Retinal pigment epithelial cell (primary cell): ENCODE measurements around the gene CACNA2D3.

Experiments used
- DNase-seq: peaks from one replicate; pipeline ENCODE4 v3.0.0-alpha.2; 2010; ENCODE audit warnings: low read depth
- H3K4me3 ChIP-seq: 2 replicates; pipeline ENCODE4 v1.5.1; 2011; ENCODE audit warnings: mild to moderate bottlenecking, low read length, control low read depth, moderate library complexity
- CTCF ChIP-seq: conservative IDR thresholded peaks from 2 replicates; pipeline ENCODE4 v1.5.1; 2011; ENCODE audit warnings: low read depth, low read length, control low read depth, inconsistent platforms

Gene CACNA2D3

GRCh38 chr3:54832876-54833275, 710.5 kb downstream of the CACNA2D3 start:
- no peak for TF ChIP-seq CTCF
- DNase-seq: no peak
- H3K4me3 ChIP-seq: no peak overlapping the region

- no peak for TF ChIP-seq CTCF
- DNase-seq: no peak
- no peak overlapping the region for H3K4me3 ChIP-seq
Measured at GRCh38 chr3:54835701-54836100, 713.3 kb downstream of the CACNA2D3 start.

GRCh38 chr3:54836871-54837270, 714.5 kb downstream of the CACNA2D3 start:
- H3K4me3 ChIP-seq: no peak overlapping the region
- no peak for DNase-seq

DNA sequence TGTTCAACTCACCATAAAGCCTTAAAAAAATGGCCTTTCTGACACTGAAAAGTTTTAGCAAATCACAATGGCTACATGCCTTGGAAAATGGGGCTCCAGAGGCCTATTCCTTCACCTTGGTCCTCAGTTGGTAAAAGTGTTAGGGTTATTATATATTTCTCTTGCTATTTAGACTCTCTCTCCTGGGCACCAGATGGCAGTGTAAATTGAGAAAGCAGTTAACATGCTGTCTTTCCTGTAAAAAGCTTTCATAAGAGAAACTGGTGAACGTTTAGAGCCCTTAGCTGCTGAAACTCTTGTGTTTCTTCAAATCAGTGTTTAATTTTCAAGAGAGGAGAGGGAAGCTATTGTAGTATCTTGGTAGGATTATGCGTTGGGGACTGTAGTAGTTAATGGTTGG, 715.6 kb downstream of the CACNA2D3 start:
- TF ChIP-seq CTCF: peak; percentile 31
- no peak for DNase-seq
- H3K4me3 ChIP-seq: no peak overlapping the region

More at GRCh38 chr3:54836871-54837270, 714.5 kb downstream of the CACNA2D3 start:
- TF ChIP-seq CTCF: no peak

DNA sequence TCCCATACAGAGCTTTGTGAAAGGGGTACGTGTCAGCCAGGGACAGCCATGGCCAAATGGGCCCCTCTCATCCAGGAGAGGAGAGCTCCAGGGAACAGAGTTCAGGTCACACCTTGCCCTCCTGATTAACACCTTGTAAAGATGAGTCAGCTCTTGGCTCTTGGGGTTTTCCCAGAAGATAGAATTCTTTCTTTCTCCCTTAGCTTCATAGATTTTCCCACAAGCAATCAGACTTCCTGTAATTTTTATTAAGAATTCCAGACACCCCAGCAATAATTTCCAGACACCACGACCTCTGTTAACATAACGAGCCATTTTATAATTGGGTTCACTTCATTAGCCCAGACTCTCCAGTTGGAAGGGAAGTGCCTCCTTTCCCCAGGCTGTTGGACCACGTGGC, 719.1 kb downstream of the CACNA2D3 start:
- no peak for DNase-seq
- no peak overlapping the region for H3K4me3 ChIP-seq
- no peak for TF ChIP-seq CTCF

- no peak for TF ChIP-seq CTCF
- no peak overlapping the region for H3K4me3 ChIP-seq
- DNase-seq: no peak
Measured at GRCh38 chr3:54843352-54843751, 721.0 kb downstream of the CACNA2D3 start.

- TF ChIP-seq CTCF: no peak
- H3K4me3 ChIP-seq: no peak overlapping the region
Measured at GRCh38 chr3:54844211-54844610, 721.9 kb downstream of the CACNA2D3 start.

More at GRCh38 chr3:54844211-54844610, 721.9 kb downstream of the CACNA2D3 start:
- DNase-seq: no peak
